GM21786 (cell line): Measurements from ENCODE around the gene HOXD11.

Source experiments
- ATAC-seq: cut with Tn5 transposase; IDR thresholded peaks from one replicate; pipeline ENCODE4 v1.9.1; 2021; ENCODE audit not compliant: unreplicated experiment

Gene HOXD11

GRCh38 chr2:176105078-176105729, 1.9 kb upstream of the HOXD11 start:
- no peak for ATAC-seq

DNA sequence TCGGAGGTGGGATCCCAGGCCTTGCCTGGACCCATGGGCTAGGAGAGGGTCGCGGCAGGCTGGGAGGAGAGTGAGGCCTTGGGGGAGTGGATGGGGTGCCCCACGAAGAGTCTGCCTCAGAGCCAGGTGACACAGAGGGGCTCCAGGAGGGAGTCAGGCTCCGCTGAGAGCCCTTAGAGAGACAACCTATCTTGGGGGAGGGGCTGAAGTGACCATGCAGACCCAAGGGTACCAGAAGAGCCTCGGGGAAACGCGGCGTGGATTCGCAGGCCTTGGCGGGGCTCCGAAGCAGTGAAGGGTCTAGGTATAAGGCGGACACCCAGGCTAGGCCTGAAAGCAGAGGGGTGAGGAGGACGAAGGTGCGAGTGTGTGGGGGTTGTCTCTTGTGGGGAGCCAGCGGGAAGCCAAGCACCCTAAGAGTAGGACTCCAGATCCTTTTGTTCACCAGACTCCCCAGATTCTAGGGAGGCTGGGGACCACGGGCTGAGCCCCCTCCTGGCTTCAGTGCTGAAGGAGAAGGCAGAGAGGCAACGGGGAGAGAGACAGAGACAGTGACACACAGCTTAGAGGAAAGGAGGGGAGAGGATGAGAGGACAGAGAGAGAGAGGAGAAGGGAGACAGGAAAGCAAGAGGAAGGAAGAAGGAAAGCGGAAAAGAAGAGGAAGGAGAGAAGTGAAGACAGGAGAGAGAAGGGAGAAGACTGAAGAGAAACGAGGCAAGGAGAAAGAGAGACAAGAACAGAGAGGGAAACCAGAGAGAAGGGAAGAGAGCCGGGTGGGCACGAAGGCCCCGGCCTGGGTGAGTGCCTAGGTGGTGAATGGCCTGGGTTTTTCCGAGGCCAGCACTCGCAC, 1.1 kb upstream of the HOXD11 start:
- ATAC-seq: no peak

DNA sequence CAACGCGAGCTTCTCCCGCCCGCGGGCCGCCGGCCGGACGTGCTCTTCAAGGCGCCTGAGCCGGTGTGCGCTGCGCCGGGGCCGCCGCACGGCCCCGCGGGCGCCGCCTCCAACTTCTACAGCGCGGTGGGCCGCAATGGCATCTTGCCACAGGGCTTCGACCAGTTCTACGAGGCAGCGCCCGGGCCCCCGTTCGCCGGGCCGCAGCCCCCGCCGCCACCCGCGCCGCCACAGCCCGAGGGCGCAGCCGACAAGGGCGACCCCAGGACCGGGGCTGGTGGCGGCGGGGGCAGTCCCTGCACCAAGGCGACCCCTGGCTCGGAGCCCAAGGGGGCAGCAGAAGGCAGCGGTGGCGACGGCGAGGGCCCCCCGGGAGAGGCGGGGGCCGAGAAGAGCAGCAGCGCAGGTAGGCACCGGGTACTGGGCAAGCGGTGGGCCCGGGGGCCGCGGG, 676 bp downstream of the HOXD11 start:
- no peak for ATAC-seq

- ATAC-seq: no peak
These were observed 2.3 kb downstream of the HOXD11 start for GRCh38 chr2:176109192-176109901.

GRCh38 chr2:176109946-176110345, 2.9 kb downstream of the HOXD11 start:
- ATAC-seq: no peak

- ATAC-seq: no peak
These were observed 3.6 kb downstream of the HOXD11 start for GRCh38 chr2:176110415-176111308.

GRCh38 chr2:176111309-176111663, 4.2 kb downstream of the HOXD11 start:
- ATAC-seq: no peak

GRCh38 chr2:176111846-176112374, 4.8 kb downstream of the HOXD11 start:
- no peak for ATAC-seq

DNA sequence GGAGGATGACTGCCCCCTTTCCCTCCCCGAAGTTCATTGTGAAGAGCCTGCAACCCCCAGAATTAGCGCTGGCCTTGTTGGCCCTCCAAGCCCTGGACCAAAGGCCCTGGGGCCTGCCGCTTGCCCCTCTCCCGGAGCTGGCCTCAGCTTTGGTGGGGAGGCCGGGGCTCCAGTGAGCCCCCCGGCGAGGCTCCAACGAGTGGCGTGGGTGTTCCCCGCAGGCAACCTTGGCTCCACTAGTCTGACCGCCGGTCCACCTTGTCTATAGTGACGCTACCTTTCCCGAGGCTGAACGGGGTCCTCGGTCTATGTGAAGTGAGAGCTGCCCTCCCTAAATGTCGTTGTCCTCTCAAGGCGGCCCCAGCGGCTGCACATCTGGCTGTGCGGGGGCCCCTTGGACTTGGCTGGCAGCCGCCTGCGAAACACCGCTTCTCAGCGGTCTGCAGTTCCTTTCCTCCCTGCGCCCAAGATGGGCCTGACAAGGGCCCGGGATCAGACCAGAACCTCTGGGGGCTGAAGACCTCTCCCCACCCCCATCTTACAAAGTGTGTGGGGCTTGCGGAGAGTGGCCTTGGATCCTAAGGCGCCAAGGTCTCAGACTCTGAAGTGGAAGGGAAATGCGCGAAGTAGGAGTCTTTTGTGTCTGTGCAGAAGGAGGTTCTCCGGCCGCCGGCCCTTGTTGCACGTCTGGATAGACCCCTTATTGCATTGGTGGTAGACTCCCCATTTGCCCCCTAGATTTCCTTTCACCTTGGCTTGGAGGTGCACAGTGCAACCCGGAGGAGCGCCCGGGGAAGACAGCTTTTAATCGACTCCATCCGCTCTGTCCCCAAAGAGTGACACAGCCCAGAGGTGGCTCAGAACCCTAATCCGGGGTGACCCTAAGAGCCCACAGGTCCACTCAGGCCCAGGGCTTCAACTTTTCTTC, 5.6 kb downstream of the HOXD11 start:
- no peak for ATAC-seq

DNA sequence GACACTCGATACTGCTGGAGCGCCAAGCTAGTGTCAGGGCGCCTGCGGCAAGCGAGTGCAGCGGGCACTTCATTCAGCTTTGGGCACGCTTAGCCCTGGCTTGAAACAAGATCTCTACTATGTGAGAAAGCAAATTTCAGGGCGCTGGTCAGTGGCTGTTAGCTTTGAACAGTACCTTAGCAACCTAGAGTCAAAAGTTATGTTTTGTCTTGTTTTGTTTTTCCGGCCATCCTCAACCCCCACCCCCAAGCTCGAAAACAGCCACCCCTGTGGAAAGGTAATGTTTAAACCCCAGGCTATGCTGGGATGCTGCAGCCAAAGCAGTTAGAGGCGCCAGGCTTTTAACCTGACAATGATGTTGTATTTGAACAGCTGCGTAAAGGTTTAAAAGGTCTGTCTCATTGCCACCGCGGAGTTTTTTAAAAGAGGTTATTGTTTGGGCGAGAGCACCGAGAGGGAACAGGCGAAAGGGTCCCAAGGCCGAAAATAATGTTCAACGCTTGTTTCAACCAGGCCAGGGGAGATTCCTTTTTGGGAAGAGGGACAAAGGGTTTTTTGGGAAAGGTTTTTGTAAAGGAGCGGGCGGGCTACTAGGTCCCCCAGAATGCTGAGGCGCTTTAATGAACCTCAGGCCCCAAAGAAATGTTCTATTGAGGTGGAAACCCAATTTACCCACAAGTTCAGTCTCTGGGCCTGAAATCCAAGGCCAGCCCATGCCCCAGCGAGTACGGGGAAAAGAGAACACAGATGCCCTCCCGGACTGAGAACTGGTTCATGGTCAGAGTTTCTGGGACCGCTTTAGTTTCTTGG, 7.2 kb downstream of the HOXD11 start:
- no peak for ATAC-seq

DNA sequence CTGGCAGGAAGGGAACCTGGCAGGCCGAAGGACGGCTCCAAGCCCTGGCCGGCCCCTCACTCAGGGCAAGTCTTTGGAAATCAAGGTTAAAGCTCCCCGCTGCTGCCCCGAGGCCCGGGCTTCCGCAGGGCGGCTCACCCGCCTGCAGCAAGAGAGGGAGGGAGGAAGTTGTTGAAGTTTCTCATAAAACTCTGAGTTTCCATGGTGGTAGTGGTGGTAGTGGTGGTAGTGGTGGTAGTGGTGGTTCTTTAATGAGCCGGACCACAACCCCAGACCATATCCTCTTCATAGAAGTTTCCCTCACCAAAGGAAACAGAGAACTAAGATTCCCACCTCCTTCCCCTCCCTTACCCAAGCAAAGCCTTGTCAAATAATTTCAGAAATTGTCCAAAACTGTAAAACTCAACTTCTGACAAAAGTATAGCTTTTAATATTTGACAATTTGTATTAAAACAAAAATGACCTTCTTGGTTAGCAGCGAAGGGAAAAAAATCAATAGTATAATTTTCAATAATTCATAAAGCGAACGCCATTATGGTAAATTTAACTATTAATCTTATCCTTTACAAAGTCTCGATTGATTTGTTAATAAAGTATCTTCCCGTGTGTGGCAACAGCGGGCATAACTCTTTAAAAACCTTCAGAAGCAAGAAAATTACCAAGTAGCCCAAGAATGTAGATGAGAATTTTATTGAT, 8.0 kb downstream of the HOXD11 start:
- no peak for ATAC-seq

DNA sequence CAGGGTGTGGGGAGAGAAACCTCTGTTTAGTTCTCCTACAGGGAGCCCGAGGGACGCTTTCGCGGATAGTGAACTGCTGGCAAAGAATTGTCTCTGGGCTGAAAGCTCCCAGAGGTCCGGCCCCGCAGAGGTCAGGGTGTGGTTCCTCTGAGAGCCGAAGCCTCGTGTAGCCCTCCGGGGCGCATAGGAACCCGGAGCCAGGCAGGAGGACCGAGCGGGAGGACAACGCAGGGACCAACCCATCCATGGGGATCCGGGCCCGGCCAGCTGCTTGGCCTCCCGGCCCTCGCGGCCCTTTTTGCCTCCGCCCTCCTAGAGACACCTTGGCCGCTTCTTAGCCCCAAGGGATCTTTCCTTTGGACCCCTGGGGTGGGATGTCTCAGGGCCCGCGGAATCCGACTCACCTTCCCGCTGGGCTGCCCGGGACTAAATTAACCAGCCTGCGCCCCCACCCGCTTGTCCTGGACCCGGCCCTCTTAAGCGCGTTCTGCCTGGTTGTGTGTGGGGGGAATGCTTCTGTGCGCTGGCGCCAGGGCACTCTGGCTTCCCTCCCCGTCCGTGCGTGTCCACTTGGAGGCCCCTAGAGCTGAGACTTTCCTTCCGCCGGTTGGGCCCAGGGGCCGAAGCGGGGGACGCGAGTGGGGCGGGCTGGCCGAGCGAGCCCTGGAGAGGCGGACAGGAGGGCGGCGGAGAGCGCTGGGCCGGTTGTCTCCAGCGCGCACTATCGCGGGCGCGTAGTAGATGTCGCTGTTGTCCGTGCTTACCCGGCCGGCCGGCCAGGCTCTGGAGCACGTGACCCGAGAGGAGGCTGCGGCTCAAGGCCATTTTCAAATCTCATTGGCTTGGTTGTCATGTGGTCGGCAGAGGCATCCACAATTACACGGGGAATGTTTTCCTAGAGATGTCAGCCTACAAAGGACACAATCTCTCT, 9.1 kb downstream of the HOXD11 start, which contains the start of gene HOXD10:
TSS of gene HOXD10 (plus strand) at position 896 of the 931 bp plus-strand sequence. CDS start 56 bp downstream, outside the sequence.
- ATAC-seq: no peak

DNA sequence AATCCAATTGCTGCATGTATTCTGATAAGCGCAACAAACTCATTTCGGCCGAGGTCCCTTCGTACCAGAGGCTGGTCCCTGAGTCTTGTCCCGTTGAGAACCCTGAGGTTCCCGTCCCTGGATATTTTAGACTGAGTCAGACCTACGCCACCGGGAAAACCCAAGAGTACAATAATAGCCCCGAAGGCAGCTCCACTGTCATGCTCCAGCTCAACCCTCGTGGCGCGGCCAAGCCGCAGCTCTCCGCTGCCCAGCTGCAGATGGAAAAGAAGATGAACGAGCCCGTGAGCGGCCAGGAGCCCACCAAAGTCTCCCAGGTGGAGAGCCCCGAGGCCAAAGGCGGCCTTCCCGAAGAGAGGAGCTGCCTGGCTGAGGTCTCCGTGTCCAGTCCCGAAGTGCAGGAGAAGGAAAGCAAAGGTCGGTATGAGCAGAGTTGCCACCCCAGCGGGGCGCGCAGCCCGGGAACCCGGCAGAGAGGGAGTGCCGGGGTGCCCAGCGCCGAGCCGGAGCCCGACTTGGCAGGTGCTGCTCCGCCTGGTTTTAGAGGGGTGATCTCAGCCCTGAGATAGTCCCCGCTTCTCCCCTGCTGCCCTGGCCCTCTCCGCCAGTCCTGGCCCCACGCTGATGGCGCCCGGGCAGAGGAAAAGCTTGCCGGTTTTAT, 10.2 kb downstream of the HOXD11 start:
- no peak for ATAC-seq

- no peak for ATAC-seq
These were observed 10.8 kb downstream of the HOXD11 start for GRCh38 chr2:176117823-176118371.

DNA sequence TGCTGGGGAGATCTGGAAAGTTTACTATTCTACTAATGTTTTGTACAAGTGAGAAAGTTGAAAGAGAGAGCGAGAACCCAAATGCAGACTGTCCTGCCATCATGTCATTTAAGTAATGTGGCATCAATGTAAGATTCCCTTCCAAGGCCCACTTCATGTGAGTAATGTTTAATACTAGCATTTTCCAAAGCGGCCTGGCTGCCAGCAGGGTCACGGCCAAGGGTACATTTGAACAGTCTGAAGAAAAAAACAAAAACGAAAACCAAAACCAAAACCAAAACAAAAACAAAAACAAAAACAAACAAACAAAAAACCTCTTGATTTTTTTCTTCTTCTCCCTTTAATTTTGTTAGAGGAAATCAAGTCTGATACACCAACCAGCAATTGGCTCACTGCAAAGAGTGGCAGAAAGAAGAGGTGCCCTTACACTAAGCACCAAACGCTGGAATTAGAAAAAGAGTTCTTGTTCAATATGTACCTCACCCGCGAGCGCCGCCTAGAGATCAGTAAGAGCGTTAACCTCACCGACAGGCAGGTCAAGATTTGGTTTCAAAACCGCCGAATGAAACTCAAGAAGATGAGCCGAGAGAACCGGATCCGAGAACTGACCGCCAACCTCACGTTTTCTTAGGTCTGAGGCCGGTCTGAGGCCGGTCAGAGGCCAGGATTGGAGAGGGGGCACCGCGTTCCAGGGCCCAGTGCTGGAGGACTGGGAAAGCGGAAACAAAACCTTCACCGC, 11.7 kb downstream of the HOXD11 start:
- ATAC-seq: no peak
